Measurements from ENCODE around the gene ZNFX1. TPM values are rescaled to one million over a fixed set of nuclear protein-coding genes. Genes with fewer than 3 reads are reported as not detected.

ZNFX1 gene
- total RNA-seq, 2 experiments from 2014 or later: 50.6 to 51.6 TPM

GRCh38 chr20:49273696-49274277 is 4.1 kb downstream of the ZNFX1 start:
- Mint-ChIP-seq H3K27me3 (peaks cover 4% of the 10 kb centered on the region), H3K4me3 (no peak overlapping the region), H3K27ac (no peak overlapping the region), H3K36me3 (ENCODE audit: low read depth) (peaks cover 90% of the 10 kb centered on the region), H3K4me1 (ENCODE audit: low read depth) (peaks cover 66% of the 10 kb centered on the region), H3K9me3 (peaks cover 4% of the 10 kb centered on the region)
- H3K4me1 ChIP-seq (ENCODE audit: insufficient read depth, low read length): peaks cover 73% of the 10 kb centered on the region
- H3K4me3 ChIP-seq (ENCODE audit: low read length): no peak overlapping the region
- DNase-seq (no peak), ATAC-seq (ENCODE audit: poor library complexity) (no peak)
- intact Hi-C loops (cut with DNase I, micrococcal nuclease): no loop called here
- POLR2A ChIA-PET: interaction anchor here (0.5 to 1.4 kb wide), 2 partner anchors 14 to 44 kb away, joined by 3 to 4 read pairs; no protein-coding TSS in a partner anchor
- H3K27ac ChIP-seq (ENCODE audit: low read depth in 1 of 2, low read length in 2 of 2): no peak overlapping the region
- CTCF ChIA-PET: no interaction called here
- peaks cover 62% of the 10 kb centered on the region for H3K36me3 ChIP-seq (ENCODE audit: insufficient read depth, low read length)
- no peaks in the 10 kb centered on the region for H3K27me3 ChIP-seq (ENCODE audit: control insufficient read depth in 1 of 2, insufficient read depth in 2 of 2, low read length in 2 of 2)
- TF ChIP-seq CTCF (IDR thresholded peaks at IDR 0.05): no peak
- H3K9me3 ChIP-seq (ENCODE audit: control insufficient read depth in 1 of 2, insufficient read depth in 1 of 2, low read length in 2 of 2): peaks cover 0 to 11% of the 10 kb centered on the region in 2 experiments

DNA sequence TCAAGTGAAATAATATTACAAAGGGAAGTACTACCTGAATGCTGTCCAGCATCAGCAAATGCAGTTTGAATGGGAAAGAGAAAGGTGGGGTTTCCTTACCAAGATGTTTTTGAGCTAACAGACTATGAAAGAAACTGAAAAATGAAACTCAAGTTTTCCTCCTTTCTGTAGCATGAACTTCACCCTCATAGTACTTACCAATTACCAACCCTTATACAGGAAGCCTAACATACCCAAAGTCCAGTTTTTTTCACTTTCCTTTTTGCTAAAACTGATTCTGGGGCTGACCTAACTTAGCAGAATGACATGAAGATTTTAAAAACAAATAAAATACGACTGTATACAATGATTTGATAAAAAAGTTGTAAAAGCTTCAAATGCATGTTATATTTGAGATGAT is 5.2 kb downstream of the ZNFX1 start:
- ATAC-seq (ENCODE audit: poor library complexity) (no peak), DNase-seq (no peak)
- CTCF ChIA-PET: no interaction called here
- Mint-ChIP-seq H3K27me3 (no peaks in the 10 kb centered on the region), H3K4me1 (ENCODE audit: low read depth) (peaks cover 71% of the 10 kb centered on the region), H3K4me3 (peak overlapping the region; percentile 39), H3K9me3 (peaks cover 7% of the 10 kb centered on the region), H3K36me3 (ENCODE audit: low read depth) (peaks cover 91% of the 10 kb centered on the region), H3K27ac (peak overlapping the region; percentile 44)
- peaks cover 0 to 11% of the 10 kb centered on the region in 2 experiments for H3K9me3 ChIP-seq (ENCODE audit: control insufficient read depth in 1 of 2, insufficient read depth in 1 of 2, low read length in 2 of 2)
- peaks cover 71% of the 10 kb centered on the region for H3K36me3 ChIP-seq (ENCODE audit: insufficient read depth, low read length)
- H3K4me3 ChIP-seq (ENCODE audit: low read length): no peak overlapping the region
- TF ChIP-seq CTCF (IDR thresholded peaks at IDR 0.05): no peak
- H3K4me1 ChIP-seq (ENCODE audit: insufficient read depth, low read length): peaks cover 71% of the 10 kb centered on the region
- no peaks in the 10 kb centered on the region for H3K27me3 ChIP-seq (ENCODE audit: control insufficient read depth in 1 of 2, insufficient read depth in 2 of 2, low read length in 2 of 2)
- POLR2A ChIA-PET: no interaction called here
- no peak overlapping the region for H3K27ac ChIP-seq (ENCODE audit: low read depth in 1 of 2, low read length in 2 of 2)
- intact Hi-C loops (cut with DNase I, micrococcal nuclease): no loop called here

- peaks cover 88% of the 10 kb centered on the region for H3K36me3 Mint-ChIP-seq (ENCODE audit: low read depth)
Measured at GRCh38 chr20:49270736-49271135, 7.1 kb downstream of the ZNFX1 start.

More at GRCh38 chr20:49270736-49271135, 7.1 kb downstream of the ZNFX1 start:
- peaks cover 0 to 11% of the 10 kb centered on the region in 2 experiments for H3K9me3 ChIP-seq (ENCODE audit: control insufficient read depth in 1 of 2, insufficient read depth in 1 of 2, low read length in 2 of 2)
- H3K9me3 Mint-ChIP-seq: peaks cover 7% of the 10 kb centered on the region
- TF ChIP-seq CTCF (IDR thresholded peaks at IDR 0.05): no peak
- no peak overlapping the region for H3K27ac ChIP-seq (ENCODE audit: low read depth in 1 of 2, low read length in 2 of 2)
- H3K4me1 Mint-ChIP-seq (ENCODE audit: low read depth): peaks cover 79% of the 10 kb centered on the region
- peak overlapping the region; percentile 56 for H3K27ac Mint-ChIP-seq
- ATAC-seq (ENCODE audit: poor library complexity): no peak
- intact Hi-C loops (cut with DNase I, micrococcal nuclease): no loop called here
- no peak for DNase-seq
- ChIA-PET POLR2A (interaction anchor here (1.0 to 1.2 kb wide), 2 partner anchors 17 to 224 kb away, joined by 3 read pairs; partner anchors contain the start of gene CSE1L), CTCF (interaction anchor here (1.2 kb wide), 1 partner anchor 53 kb away, joined by 4 read pairs; no protein-coding TSS in a partner anchor)
- H3K27me3 Mint-ChIP-seq: no peaks in the 10 kb centered on the region
- peaks cover 68% of the 10 kb centered on the region for H3K4me1 ChIP-seq (ENCODE audit: insufficient read depth, low read length)
- H3K4me3 Mint-ChIP-seq: peak overlapping the region; percentile 58
- no peak overlapping the region for H3K4me3 ChIP-seq (ENCODE audit: low read length)
- peaks cover 76% of the 10 kb centered on the region for H3K36me3 ChIP-seq (ENCODE audit: insufficient read depth, low read length)
- H3K27me3 ChIP-seq (ENCODE audit: control insufficient read depth in 1 of 2, insufficient read depth in 2 of 2, low read length in 2 of 2): no peaks in the 10 kb centered on the region

Data from CD4-positive, alpha-beta T cell (primary cell).